Activated naive CD4-positive, alpha-beta T cell treated with Interleukin-2 at 50 U/mL for 16 hours (primary cell): ENCODE data around the gene KRTAP9-1.
"Not testable (repeated sequence)": the region's sequence is repeated elsewhere in the genome, so short reads cannot be mapped to it uniquely, and the experiment has no call there.

ENCODE experiments used
- DNase-seq: peaks from one replicate; pipeline ENCODE4 v3.0.0-alpha.2; 2020

The KRTAP9-1 gene

GRCh38 chr17:41184480-41184961, 5.2 kb upstream of the KRTAP9-1 start, which contains the start of gene KRTAP4-1:
Gene KRTAP4-1 (minus strand): TSS chr17:41184911. CDS start chr17:41184854, 57 bp downstream.
- DNase-seq = no peak

DNA sequence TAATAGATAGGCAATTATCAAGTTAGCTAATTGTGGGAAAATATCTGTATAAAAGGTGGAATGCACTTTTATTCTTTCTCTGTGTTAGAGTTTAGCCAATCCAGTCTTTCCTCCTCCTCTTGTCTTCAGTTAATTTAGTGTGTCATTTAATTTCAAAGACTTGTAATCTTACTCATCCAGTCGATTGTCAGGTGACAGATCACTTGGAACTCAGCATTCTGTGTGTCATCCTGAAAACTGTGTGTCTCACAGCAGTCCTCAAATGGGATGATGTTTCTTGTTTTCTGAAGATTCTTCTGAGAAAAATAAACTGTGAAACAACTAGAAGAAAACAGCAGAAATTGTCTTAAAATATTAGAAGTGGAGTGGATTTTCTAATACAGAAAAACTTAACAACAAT, 4.7 kb upstream of the KRTAP9-1 start:
- no peak for DNase-seq

- DNase-seq = no peak
Observed at GRCh38 chr17:41186872-41187271, 2.8 kb upstream of the KRTAP9-1 start.

GRCh38 chr17:41190328-41190727, 641 bp downstream of the KRTAP9-1 start:
- no peak for DNase-seq

- DNase-seq = no peak
Observed at GRCh38 chr17:41196068-41196467, 6.4 kb downstream of the KRTAP9-1 start.

- no peak for DNase-seq
Observed at GRCh38 chr17:41199421-41200078, 9.9 kb downstream of the KRTAP9-1 start.

GRCh38 chr17:41211845-41212466, 22.3 kb downstream of the KRTAP9-1 start:
- no peak for DNase-seq

DNA sequence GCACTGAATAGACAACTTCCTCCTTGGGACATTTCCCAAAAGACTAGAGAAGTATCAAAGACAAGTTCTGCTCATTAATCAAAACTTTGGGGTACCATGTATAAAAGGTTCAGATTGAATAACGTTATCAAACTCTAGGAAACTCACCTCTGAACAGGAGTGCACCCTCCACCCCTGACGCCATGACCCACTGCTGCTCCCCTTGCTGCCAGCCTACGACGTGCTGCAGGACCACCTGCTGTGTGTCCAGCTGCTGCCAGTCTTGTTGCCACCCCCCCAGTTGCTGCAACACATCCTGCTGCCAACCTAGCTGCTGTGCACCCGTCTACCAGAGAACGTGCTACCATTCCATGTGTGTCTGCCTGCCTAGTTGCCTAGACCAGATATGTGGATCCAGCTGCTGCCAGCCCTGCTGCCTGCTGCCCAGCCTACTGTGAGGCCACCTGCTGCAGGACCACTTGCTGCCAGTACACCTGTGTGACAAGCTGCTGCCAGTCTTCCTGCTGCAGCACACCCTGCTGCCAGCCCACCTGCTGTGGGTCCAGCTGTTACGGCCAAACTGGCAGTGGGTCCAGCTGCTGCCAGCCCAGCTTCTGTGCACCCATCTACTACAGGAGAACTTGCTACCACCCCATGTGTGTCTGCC, 23.0 kb downstream of the KRTAP9-1 start:
- DNase-seq = no peak

GRCh38 chr17:41215681-41216080, 26.0 kb downstream of the KRTAP9-1 start:
- no peak for DNase-seq

- DNase-seq = no peak
Observed at GRCh38 chr17:41223821-41224220, 34.1 kb downstream of the KRTAP9-1 start.

- no peak for DNase-seq
Observed at GRCh38 chr17:41226051-41226450, 36.4 kb downstream of the KRTAP9-1 start.

- not testable (repeated sequence) for DNase-seq
Observed at GRCh38 chr17:41226598-41227095, 37.0 kb downstream of the KRTAP9-1 start, which contains the start of gene KRTAP9-2. Gene KRTAP9-2 (plus strand): TSS chr17:41226648. CDS start chr17:41226655, 7 bp downstream.

DNA sequence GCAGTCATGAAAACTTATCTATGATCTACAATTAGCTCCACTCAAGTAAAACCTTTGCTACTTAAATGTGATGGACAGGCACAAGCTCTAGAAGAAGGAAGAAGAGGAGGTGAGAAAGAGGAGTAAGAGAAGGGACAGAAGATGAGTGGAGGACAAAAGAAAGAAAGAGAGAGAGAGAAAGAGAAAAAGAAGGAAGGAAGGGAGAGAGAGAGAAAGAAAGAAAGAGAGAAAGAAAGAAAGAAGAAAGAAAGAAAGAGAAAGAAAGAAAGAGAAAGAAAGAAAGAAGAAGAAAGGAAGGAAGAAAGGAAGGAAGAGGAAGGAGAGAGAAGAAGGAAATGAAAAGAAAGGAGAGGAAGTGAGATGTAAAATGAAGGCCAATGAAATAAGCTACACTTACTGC, 40.4 kb downstream of the KRTAP9-1 start:
- no peak for DNase-seq

DNA sequence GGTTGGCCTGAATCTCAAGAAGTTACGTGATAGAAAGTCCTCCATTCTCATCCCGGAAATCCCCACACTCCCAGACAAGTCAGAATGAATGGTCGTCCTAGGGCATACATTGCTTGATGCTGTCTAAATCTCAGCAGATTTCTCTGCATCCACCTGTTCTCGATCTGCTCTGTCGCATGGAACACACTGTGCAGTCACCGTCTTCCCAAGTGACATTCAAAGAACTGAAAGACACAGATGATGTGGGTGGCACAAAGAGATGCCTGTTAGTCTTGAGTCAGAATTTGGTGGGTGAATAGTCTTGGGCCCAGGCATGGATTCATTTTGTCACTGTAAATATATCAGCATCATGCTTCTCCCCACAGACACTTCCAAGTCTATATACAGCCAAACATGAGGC, 42.0 kb downstream of the KRTAP9-1 start:
- no peak for DNase-seq

- not testable (repeated sequence) for DNase-seq
Observed at GRCh38 chr17:41232399-41233105, 42.9 kb downstream of the KRTAP9-1 start, which contains the start of gene KRTAP9-3. Gene KRTAP9-3 (plus strand): TSS chr17:41232449. CDS start chr17:41232502, 53 bp downstream.

DNA sequence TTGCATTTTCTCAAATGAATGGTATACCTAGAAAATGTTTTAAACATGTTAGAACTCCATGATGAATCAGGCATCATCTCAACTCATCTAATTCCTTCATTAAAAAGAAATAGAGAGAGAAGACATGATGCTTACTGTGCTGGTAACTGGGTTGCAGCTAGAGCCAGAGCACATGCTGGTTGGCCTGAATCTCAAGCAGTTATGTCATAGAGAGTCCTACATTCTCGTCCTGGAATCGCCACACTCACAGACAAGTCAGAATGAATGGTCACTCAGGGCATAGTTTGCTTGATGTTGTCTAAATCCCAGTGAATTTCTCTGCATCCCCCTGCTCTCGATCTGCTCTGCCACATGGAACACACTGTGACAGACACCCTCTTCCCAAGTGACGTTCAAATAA, 47.4 kb downstream of the KRTAP9-1 start:
- DNase-seq = not testable (repeated sequence)

DNA sequence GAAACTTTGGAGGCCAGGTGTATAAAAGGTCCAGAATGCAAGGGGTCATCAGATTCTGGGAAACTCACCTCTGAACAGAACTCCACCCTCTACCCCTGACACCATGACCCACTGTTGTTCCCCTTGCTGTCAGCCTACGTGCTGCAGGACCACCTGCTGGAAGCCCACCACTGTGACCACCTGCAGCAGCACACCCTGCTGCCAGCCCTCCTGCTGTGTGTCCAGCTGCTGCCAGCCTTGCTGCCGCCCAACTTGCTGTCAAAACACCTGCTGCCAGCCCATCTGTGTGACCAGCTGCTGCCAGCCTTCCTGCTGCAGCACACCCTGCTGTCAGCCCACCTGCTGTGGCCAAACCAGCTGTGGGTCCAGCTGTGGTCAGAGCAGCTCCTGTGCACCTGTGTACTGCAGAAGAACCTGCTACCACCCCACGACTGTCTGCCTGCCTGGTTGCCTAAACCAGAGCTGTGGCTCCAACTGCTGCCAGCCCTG, 48.3 kb downstream of the KRTAP9-1 start, which contains the start of gene KRTAP9-8:
KRTAP9-8 (plus strand) TSS at position 51 of the 489 bp plus-strand sequence; CDS start at position 104, 53 bp downstream.
- DNase-seq = not testable (repeated sequence)
